PC-9 (cell line): Measurements from ENCODE around the gene NTM. TPM values are rescaled to one million over a fixed set of nuclear protein-coding genes. Genes with fewer than 3 reads are reported as not detected.

ENCODE experiments used
- BruUV-seq: library from RNA; stranded (reverse); fragments of 400-500 nt; replicated peaks from 2 replicates; lab custom pipeline; 2021; lab: Mats Ljungman, UMichigan
- CTCF ChIA-PET: fragments of 300-600 bp; sonication (Branson Sonifier 250); formaldehyde crosslinking; loops from one replicate; lab custom pipeline; 2022; ENCODE audit warnings: antibody characterized with exemption; lab: Charles Lee
- POLR2A ChIA-PET: fragments of 300-600 bp; sonication (Branson Sonifier 250); formaldehyde crosslinking; loops from one replicate; lab custom pipeline; 2022; ENCODE audit warnings: antibody characterized with exemption; ENCODE audit not compliant: unreplicated experiment; lab: Charles Lee
- DNase-seq, 2 experiments: peaks; one replicate each; pipeline versions ENCODE4 v3.0.0 to v3.0.0-alpha.2; 2015 to 2022; ENCODE audit warnings: mixed read lengths in 1 of 2
- H2AFZ ChIP-seq: fragments of 200-600 bp; sonication (generic); 2 replicates; pipeline ENCODE4 v1.8.1; 2017; ENCODE audit warnings: antibody characterized with exemption
- H3F3A ChIP-seq: fragments of 200-600 bp; sonication (generic); 2 replicates; pipeline ENCODE4 v1.8.1; 2017; ENCODE audit warnings: antibody characterized with exemption, mild to moderate bottlenecking, low read depth; ENCODE audit not compliant: insufficient read depth
- H3K27ac ChIP-seq: fragments of 200-600 bp; sonication (generic); 2 replicates; pipeline ENCODE4 v1.6.1; 2016; ENCODE audit warnings: mixed run types
- H3K27me3 ChIP-seq: fragments of 200-600 bp; sonication (generic); 2 replicates; pipeline ENCODE4 v1.6.1; 2016; ENCODE audit warnings: low read depth, mixed run types; ENCODE audit not compliant: insufficient read depth
- H3K36me3 ChIP-seq: fragments of 200-600 bp; sonication (generic); 2 replicates; pipeline ENCODE4 v1.6.1; 2016; ENCODE audit warnings: low read depth, mixed run types
- H3K4me1 ChIP-seq: fragments of 200-600 bp; sonication (generic); replicated peaks from 2 replicates; pipeline ENCODE4 v1.6.1; 2016; ENCODE audit warnings: mixed run types; ENCODE audit not compliant: insufficient read depth
- H3K4me2 ChIP-seq: fragments of 200-600 bp; sonication (generic); 2 replicates; pipeline ENCODE4 v1.6.1; 2017; ENCODE audit warnings: mixed run types
- H3K4me3 ChIP-seq: fragments of 200-600 bp; sonication (generic); 2 replicates; pipeline ENCODE4 v1.6.1; 2016; ENCODE audit warnings: mixed run types
- H3K79me2 ChIP-seq: fragments of 200-600 bp; sonication (generic); 2 replicates; pipeline ENCODE4 v1.6.1; 2017; ENCODE audit warnings: low read depth, mixed run types
- H3K9me2 ChIP-seq: fragments of 200-600 bp; sonication (generic); 2 replicates; pipeline ENCODE4 v1.8.1; 2017; ENCODE audit warnings: mild to moderate bottlenecking; ENCODE audit not compliant: insufficient read depth
- H3K9me3 ChIP-seq: fragments of 200-600 bp; sonication (generic); 2 replicates; pipeline ENCODE4 v1.8.1; 2016; ENCODE audit warnings: low read depth; ENCODE audit not compliant: insufficient read depth
- H4K20me1 ChIP-seq: fragments of 200-600 bp; sonication (generic); 2 replicates; pipeline ENCODE4 v1.8.1; 2017; ENCODE audit not compliant: insufficient read depth
- CTCF ChIP-seq: fragments of 200-600 bp; sonication (generic); conservative IDR thresholded peaks from 2 replicates; pipeline ENCODE4 v1.6.1; 2017; ENCODE audit warnings: mixed run types, antibody characterized with exemption, mild to moderate bottlenecking, moderate library complexity
- EZH2 ChIP-seq: fragments of 200-600 bp; sonication (generic); IDR thresholded peaks from 2 replicates; pipeline ENCODE4 v1.8.0; 2017; ENCODE audit warnings: antibody characterized with exemption, low read depth
- intact Hi-C: fragments of 100-400 bp; cut with micrococcal nuclease; formaldehyde crosslinking; loops from one replicate; pipeline ENCODE4 v1.10.0; 2022; ENCODE audit not compliant: unreplicated experiment
- total RNA-seq: library from RNA; stranded (reverse); gene quantifications from 2 replicates; pipeline ENCODE4 v1.2.3, GENCODE V29; 2021

Gene NTM
- total RNA-seq, 1 experiment from 2014 or later, result not detected

- Histone ChIP-seq H3K9me2 (no peaks in the 10 kb centered on the region), H3K27ac (no peak overlapping the region), H3K4me2 (no peak overlapping the region), H2AFZ (no peak overlapping the region), H3K9me3 (no peaks in the 10 kb centered on the region), H3K4me3 (no peak overlapping the region), H3K79me2 (no peaks in the 10 kb centered on the region), H3K36me3 (no peaks in the 10 kb centered on the region), H3K27me3 (peaks cover 32% of the 10 kb centered on the region), H4K20me1 (no peaks in the 10 kb centered on the region), H3K4me1 (no peaks in the 10 kb centered on the region), H3F3A (no peaks in the 10 kb centered on the region)
- intact Hi-C loops, result no loop called here
- ChIA-PET CTCF (no interaction called here), POLR2A (no interaction called here)
- BruUV-seq, result no TSS peak
- TF ChIP-seq EZH2 (no peak), CTCF (no peak)
- no peak for DNase-seq
These were observed 441.0 kb downstream of the NTM start for GRCh38 chr11:131811383-131811782.

- Histone ChIP-seq H3F3A (no peaks in the 10 kb centered on the region), H3K27ac (no peak overlapping the region), H3K4me3 (no peak overlapping the region), H3K36me3 (no peaks in the 10 kb centered on the region), H2AFZ (no peak overlapping the region), H4K20me1 (no peaks in the 10 kb centered on the region), H3K9me2 (no peaks in the 10 kb centered on the region), H3K79me2 (no peaks in the 10 kb centered on the region), H3K4me2 (no peak overlapping the region), H3K9me3 (no peaks in the 10 kb centered on the region), H3K4me1 (no peaks in the 10 kb centered on the region), H3K27me3 (peaks cover 41% of the 10 kb centered on the region)
- ChIA-PET POLR2A (no interaction called here), CTCF (no interaction called here)
- TF ChIP-seq EZH2 (no peak), CTCF (no peak)
- intact Hi-C loops, result no loop called here
- DNase-seq, result no peak
- BruUV-seq, result no TSS peak
These were observed 443.7 kb downstream of the NTM start for GRCh38 chr11:131814108-131814507.

- no TSS peak for BruUV-seq
These were observed 445.2 kb downstream of the NTM start for GRCh38 chr11:131815590-131815989.

More at GRCh38 chr11:131815590-131815989, 445.2 kb downstream of the NTM start:
- H3K9me2 ChIP-seq, result no peaks in the 10 kb centered on the region
- H3K27me3 ChIP-seq, result peaks cover 37% of the 10 kb centered on the region
- no peak overlapping the region for H2AFZ ChIP-seq
- no peaks in the 10 kb centered on the region for H4K20me1 ChIP-seq
- H3K4me2 ChIP-seq, result no peak overlapping the region
- no peak overlapping the region for H3K27ac ChIP-seq
- CTCF ChIA-PET, result no interaction called here
- DNase-seq, result no peak
- TF ChIP-seq CTCF, result no peak
- H3K79me2 ChIP-seq, result no peaks in the 10 kb centered on the region
- POLR2A ChIA-PET, result no interaction called here
- H3K36me3 ChIP-seq, result no peaks in the 10 kb centered on the region
- H3K4me1 ChIP-seq, result no peaks in the 10 kb centered on the region
- H3K4me3 ChIP-seq, result no peak overlapping the region
- no peaks in the 10 kb centered on the region for H3F3A ChIP-seq
- intact Hi-C loops, result no loop called here
- H3K9me3 ChIP-seq, result no peaks in the 10 kb centered on the region
